SK-N-SH (cell line): ENCODE results near the gene CTPS1. TPM values are rescaled to one million over a fixed set of nuclear protein-coding genes. Genes with fewer than 3 reads are reported as not detected.

Experiments
- CTCF ChIA-PET: fragments of 300-600, 350-600 bp; formaldehyde crosslinking; extraction: SDS; loops from one replicate; lab custom pipeline; 2021; lab: Yijun Ruan, JAX
- POLR2A ChIA-PET: fragments of 350-600 bp; sonication (Branson Sonifier 250); formaldehyde crosslinking; extraction: SDS; loops from one replicate; lab custom pipeline; 2020; ENCODE audit warnings: antibody characterized with exemption, inconsistent platforms; lab: Yijun Ruan, JAX
- DNase-seq: peaks from one replicate; pipeline ENCODE4 v3.0.0; 2012
- H2AFZ ChIP-seq: fragments of 200-600 bp; sonication (generic); 2 replicates; pipeline ENCODE4 v1.8.1; 2016; ENCODE audit warnings: antibody characterized with exemption, mild to moderate bottlenecking, low read depth
- H3F3A ChIP-seq: fragments of 200-600 bp; sonication (generic); replicated peaks from 2 replicates; pipeline ENCODE3; 2016; ENCODE audit warnings: antibody characterized with exemption, mild to moderate bottlenecking; ENCODE audit not compliant: insufficient read depth
- H3K27ac ChIP-seq, 2 experiments: fragments of 200-500 bp in 1 of 2; fragments of 200-600 bp in 1 of 2; sonication (Bioruptor generic) in 1 of 2; sonication (generic), shearing (Covaris generic) in 1 of 2; 2 replicates each; pipeline versions ENCODE4 v1.5.1 to v1.6.1; 2014 to 2016; ENCODE audit warnings: low read depth in 2 of 2, inconsistent platforms in 1 of 2, low read length in 1 of 2, mild to moderate bottlenecking in 1 of 2, mixed read lengths in 1 of 2
- H3K27me3 ChIP-seq: fragments of 200-600 bp; sonication (generic), shearing (Covaris generic); 2 replicates; pipeline ENCODE4 v1.6.1; 2016; ENCODE audit warnings: mixed run types; ENCODE audit not compliant: insufficient read depth
- H3K36me3 ChIP-seq, 2 experiments: fragments of 200-500 bp in 1 of 2; fragments of 200-600 bp in 1 of 2; sonication (Bioruptor generic) in 1 of 2; sonication (generic) in 1 of 2; replicated peaks in 1 of 2; 2 replicates each; pipeline versions ENCODE3 to v1.5.1; 2014 to 2016; ENCODE audit warnings: low read length in 1 of 2, mild to moderate bottlenecking in 1 of 2; ENCODE audit not compliant: insufficient read depth in 2 of 2, control insufficient read depth in 1 of 2
- H3K4me1 ChIP-seq, 2 experiments: fragments of 200-500 bp in 1 of 2; fragments of 200-600 bp in 1 of 2; sonication (Bioruptor generic) in 1 of 2; sonication (generic), shearing (Covaris generic) in 1 of 2; 2 replicates each; pipeline versions ENCODE4 v1.5.1 to v1.6.1; 2014 to 2016; ENCODE audit warnings: low read depth in 1 of 2, low read length in 1 of 2, mixed run types in 1 of 2; ENCODE audit not compliant: insufficient read depth in 2 of 2, control insufficient read depth in 1 of 2
- H3K4me2 ChIP-seq: fragments of 200-600 bp; sonication (generic), shearing (Covaris generic); 2 replicates; pipeline ENCODE4 v1.6.1; 2017; ENCODE audit warnings: mixed run types
- H3K4me3 ChIP-seq, 2 experiments: fragments of 200-500 bp in 1 of 2; fragments of 200-600 bp in 1 of 2; sonication (Bioruptor generic) in 1 of 2; sonication (generic), shearing (Covaris generic) in 1 of 2; 2 replicates each; pipeline versions ENCODE4 v1.5.1 to v1.8.1; 2014 to 2016; ENCODE audit warnings: low read depth in 2 of 2, inconsistent platforms in 1 of 2, low read length in 1 of 2, mild to moderate bottlenecking in 1 of 2, mixed read lengths in 1 of 2, moderate library complexity in 1 of 2
- H3K79me2 ChIP-seq: fragments of 200-600 bp; sonication (generic); 2 replicates; pipeline ENCODE4 v1.8.1; 2017; ENCODE audit warnings: mild to moderate bottlenecking; ENCODE audit not compliant: insufficient read depth
- H3K9ac ChIP-seq: fragments of 200-600 bp; sonication (generic); 2 replicates; pipeline ENCODE4 v1.6.1; 2017; ENCODE audit warnings: mixed run types
- H3K9me2 ChIP-seq: fragments of 200-600 bp; sonication (generic); 2 replicates; pipeline ENCODE4 v1.6.1; 2017; ENCODE audit warnings: mixed run types
- H3K9me3 ChIP-seq: fragments of 200-600 bp; sonication (generic); 2 replicates; pipeline ENCODE4 v1.6.1; 2017; ENCODE audit warnings: mixed run types, mild to moderate bottlenecking, moderate library complexity
- H4K20me1 ChIP-seq: fragments of 200-600 bp; sonication (generic); 2 replicates; pipeline ENCODE4 v1.6.1; 2017; ENCODE audit warnings: mild to moderate bottlenecking, mixed run types; ENCODE audit not compliant: insufficient read depth
- CTCF ChIP-seq: fragments of 200-600 bp; sonication (generic); IDR thresholded peaks from 2 replicates; pipeline ENCODE4 v1.6.1; 2017; ENCODE audit warnings: antibody characterized with exemption, mild to moderate bottlenecking, moderate library complexity
- ELF1 ChIP-seq: IDR thresholded peaks from 2 replicates; pipeline ENCODE4 v1.4.0; 2012
- EP300 ChIP-seq, 2 experiments: IDR thresholded peaks; 2 replicates each; pipeline versions ENCODE4 v1.4.0 to v1.6.1; 2012; ENCODE audit warnings: borderline replicate concordance in 1 of 2, low read depth in 1 of 2, low read length in 1 of 2
- FOXJ3 ChIP-seq: sonication (generic); formaldehyde crosslinking; IDR thresholded peaks from 2 replicates; pipeline ENCODE4 v1.5.1; 2020; ENCODE audit warnings: mild to moderate bottlenecking, missing genetic modification reagents
- GATA2 ChIP-seq: sonication (generic); formaldehyde crosslinking; IDR thresholded peaks from 2 replicates; pipeline ENCODE4 v1.5.0; 2020; ENCODE audit warnings: mild to moderate bottlenecking, missing genetic modification reagents
- IRF3 ChIP-seq: fragments of 150-350 bp; IDR thresholded peaks from 2 replicates; pipeline ENCODE4 v1.6.1; 2016; ENCODE audit warnings: mild to moderate bottlenecking, low read depth, low read length
- JUND ChIP-seq: IDR thresholded peaks from 2 replicates; pipeline ENCODE4 v1.4.0; 2012
- MAX ChIP-seq: IDR thresholded peaks from 2 replicates; pipeline ENCODE4 v1.4.0; 2012; ENCODE audit warnings: low read depth
- MEF2A ChIP-seq: IDR thresholded peaks from 2 replicates; pipeline ENCODE4 v1.4.0; 2012; ENCODE audit warnings: low read depth, borderline replicate concordance
- MXI1 ChIP-seq: IDR thresholded peaks from 2 replicates; pipeline ENCODE4 v1.6.1; 2012; ENCODE audit warnings: mild to moderate bottlenecking, low read depth, low read length, improper control_type of control experiment
- NFIC ChIP-seq: IDR thresholded peaks from 2 replicates; pipeline ENCODE4 v1.4.0; 2012; ENCODE audit warnings: borderline replicate concordance
- NRF1 ChIP-seq: IDR thresholded peaks from 2 replicates; pipeline ENCODE4 v1.6.1; 2012; ENCODE audit warnings: low read depth, mild to moderate bottlenecking, low read length
- PBX3 ChIP-seq: IDR thresholded peaks from 2 replicates; pipeline ENCODE4; 2012
- RAD21 ChIP-seq: IDR thresholded peaks from 2 replicates; pipeline ENCODE4 v1.6.1; 2012; ENCODE audit warnings: mild to moderate bottlenecking, low read length
- RCOR1 ChIP-seq: fragments of 150-350 bp; IDR thresholded peaks from 2 replicates; pipeline ENCODE4 v1.6.1; 2017; ENCODE audit warnings: antibody characterized with exemption, low read length
- REST ChIP-seq: IDR thresholded peaks from 2 replicates; pipeline ENCODE4 v1.6.1; 2012; ENCODE audit warnings: mild to moderate bottlenecking, low read depth, low read length, moderate library complexity
- TAF1 ChIP-seq: IDR thresholded peaks from 2 replicates; pipeline ENCODE4 v1.6.1; 2012; ENCODE audit warnings: low read depth, mild to moderate bottlenecking, low read length, moderate library complexity, borderline replicate concordance
- TEAD4 ChIP-seq: IDR thresholded peaks from 2 replicates; pipeline ENCODE4 v1.4.0; 2012; ENCODE audit warnings: mild to moderate bottlenecking, borderline replicate concordance; ENCODE audit not compliant: insufficient read depth
- USF2 ChIP-seq: fragments of 150-350 bp; IDR thresholded peaks from 2 replicates; pipeline ENCODE4 v1.6.1; 2017; ENCODE audit warnings: antibody characterized with exemption, low read length, low read depth, borderline replicate concordance
- YY1 ChIP-seq: IDR thresholded peaks from 2 replicates; pipeline ENCODE4 v1.4.0; 2012; ENCODE audit warnings: low read depth, mild to moderate bottlenecking
- ZBTB33 ChIP-seq: IDR thresholded peaks from 2 replicates; pipeline ENCODE4 v1.4.0; 2012; ENCODE audit warnings: low read depth, borderline replicate concordance
- WGBS: methylation state at CpG from one replicate; pipeline ENCODE4 v1.1.6; 2017; ENCODE audit warnings: low lambda C conversion rate; 5-methylcytosine and 5-hydroxymethylcytosine counted together
- polyA plus RNA-seq, 3 experiments: library from polyadenylated mRNA; depleted of rRNA; stranded (reverse); fragments of >200 nt; gene quantifications; 2 replicates each; pipeline ENCODE4 v1.2.3, GENCODE V29; 2012

Gene CTPS1
- polyA plus RNA-seq, 1 of the 3 experiments (the other 2 are of a cell fraction), result 34.5 TPM

- H3K27ac ChIP-seq, result peak overlapping the region in 1 of 2 experiments; percentile 41; a peak in 2 of 4 replicates
- no peaks in the 10 kb centered on the region; the same call in 1 of the 2 replicates for H3K9me3 ChIP-seq
- no peaks in the 10 kb centered on the region for H3K9me2 ChIP-seq
- H2AFZ ChIP-seq, result peak overlapping the region; percentile 69; the same call in 1 of the 2 replicates
- WGBS, result 29% methylated on average over 9 of the region's 9 CpGs
- DNase-seq, result peak; percentile 54
- no peaks in the 10 kb centered on the region for H3K36me3 ChIP-seq
- H3K4me1 ChIP-seq, result peaks cover 5 to 9% of the 10 kb centered on the region in 2 experiments; a peak in 1 of 4 replicates
- H3K27me3 ChIP-seq, result no peaks in the 10 kb centered on the region
- no peak overlapping the region for H3K9ac ChIP-seq
- H3F3A ChIP-seq, result no peaks in the 10 kb centered on the region
- H3K4me3 ChIP-seq, result no peak overlapping the region
- H4K20me1 ChIP-seq, result no peaks in the 10 kb centered on the region
- H3K79me2 ChIP-seq, result no peaks in the 10 kb centered on the region
- peak overlapping the region; percentile 23; the same call in 1 of the 2 replicates for H3K4me2 ChIP-seq
- ChIA-PET POLR2A (interaction anchor here (0.6 to 1.2 kb wide), 2 partner anchors 87 to 258 kb away, joined by 3 to 5 read pairs; partner anchors contain the start of gene CITED4), CTCF (interaction anchor here (0.6 to 11.0 kb wide), 29 partner anchors 10 to 336 kb away, joined by 3 to 339 read pairs (median 4); partner anchors contain the start of genes CITED4 and CTPS1)
- no peak for TF ChIP-seq NRF1
- TF ChIP-seq CTCF, result peak; percentile 88
- TF ChIP-seq YY1, result no peak
- peak; percentile 65; the same call in 1 of the 2 replicates for TF ChIP-seq PBX3
- TF ChIP-seq NFIC, result peak; percentile 47; the same call in 1 of the 2 replicates
- peak; percentile 63 for TF ChIP-seq RAD21
- no peak for TF ChIP-seq TEAD4
- TF ChIP-seq MAX, result peak; percentile 76
- no peak for TF ChIP-seq MEF2A
- TF ChIP-seq IRF3, result no peak
- no peak for TF ChIP-seq RCOR1
- TF ChIP-seq JUND, result peak; percentile 57
- no peak for TF ChIP-seq EP300 (IDR thresholded peaks at IDR 0.05; ENCODE audit: borderline replicate concordance in 1 of 2, low read depth in 1 of 2, low read length in 1 of 2)
- no peak for TF ChIP-seq ZBTB33
- no peak for TF ChIP-seq MXI1
- no peak for TF ChIP-seq FOXJ3 (CRISPR knock-in tag)
- no peak for TF ChIP-seq ELF1
- no peak for TF ChIP-seq GATA2 (CRISPR knock-in tag)
- TF ChIP-seq REST, result no peak
- no peak for TF ChIP-seq USF2
- no peak for TF ChIP-seq TAF1
Measured at GRCh38 chr1:40948741-40949443, 30.6 kb upstream of the CTPS1 start.
